ENCODE data around the gene EP400.

Gene EP400

DNA sequence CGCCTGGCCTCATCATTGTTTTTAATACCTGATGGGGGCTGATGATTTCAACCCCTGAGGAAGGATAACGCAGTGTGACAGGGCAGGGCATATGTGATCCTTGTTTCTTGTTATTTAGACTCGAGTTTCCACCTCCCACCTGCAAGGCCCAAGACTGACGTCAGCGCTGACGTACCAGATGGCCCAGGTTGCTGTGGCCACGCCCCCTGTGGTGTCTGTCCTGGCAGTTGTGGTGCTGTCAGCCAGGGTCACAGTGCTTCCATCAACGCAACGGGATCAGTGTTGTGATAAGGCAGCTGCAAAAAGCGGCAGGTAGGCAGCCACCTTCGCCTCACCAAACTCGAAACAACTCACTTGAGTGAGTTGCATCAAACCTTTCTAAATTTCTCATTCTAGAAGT, 176.0 kb downstream of the EP400 start:
- DNase-seq (ENCODE audit: low spot score), result no peak
- H3K27ac ChIP-seq, result no peak overlapping the region
- H3K4me3 ChIP-seq, result no peak overlapping the region
- TF ChIP-seq, protein P1, sequence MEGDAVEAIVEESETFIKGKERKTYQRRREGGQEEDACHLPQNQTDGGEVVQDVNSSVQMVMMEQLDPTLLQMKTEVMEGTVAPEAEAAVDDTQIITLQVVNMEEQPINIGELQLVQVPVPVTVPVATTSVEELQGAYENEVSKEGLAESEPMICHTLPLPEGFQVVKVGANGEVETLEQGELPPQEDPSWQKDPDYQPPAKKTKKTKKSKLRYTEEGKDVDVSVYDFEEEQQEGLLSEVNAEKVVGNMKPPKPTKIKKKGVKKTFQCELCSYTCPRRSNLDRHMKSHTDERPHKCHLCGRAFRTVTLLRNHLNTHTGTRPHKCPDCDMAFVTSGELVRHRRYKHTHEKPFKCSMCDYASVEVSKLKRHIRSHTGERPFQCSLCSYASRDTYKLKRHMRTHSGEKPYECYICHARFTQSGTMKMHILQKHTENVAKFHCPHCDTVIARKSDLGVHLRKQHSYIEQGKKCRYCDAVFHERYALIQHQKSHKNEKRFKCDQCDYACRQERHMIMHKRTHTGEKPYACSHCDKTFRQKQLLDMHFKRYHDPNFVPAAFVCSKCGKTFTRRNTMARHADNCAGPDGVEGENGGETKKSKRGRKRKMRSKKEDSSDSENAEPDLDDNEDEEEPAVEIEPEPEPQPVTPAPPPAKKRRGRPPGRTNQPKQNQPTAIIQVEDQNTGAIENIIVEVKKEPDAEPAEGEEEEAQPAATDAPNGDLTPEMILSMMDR (IDR thresholded peaks at IDR 0.05), result no peak

DNA sequence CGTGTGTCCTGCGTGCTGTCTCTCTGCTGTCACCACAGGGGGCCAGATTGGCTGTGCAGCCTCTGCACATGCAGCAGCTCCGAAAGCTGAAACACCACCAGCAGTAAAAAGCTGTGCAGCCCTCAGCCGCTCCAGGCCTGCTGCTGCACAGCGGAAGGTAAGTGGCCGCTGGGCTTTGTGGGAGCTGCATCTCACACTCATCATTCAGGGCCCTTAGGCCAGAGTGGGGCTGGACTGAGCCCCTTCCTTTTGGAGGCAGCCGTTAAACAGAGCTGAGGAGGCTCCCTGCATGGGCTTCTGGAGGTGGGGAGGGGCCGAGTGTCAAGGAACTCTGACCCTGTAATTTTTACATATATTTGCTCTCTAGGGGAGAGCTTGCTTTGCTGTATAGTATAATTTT, 177.3 kb downstream of the EP400 start:
- no peak overlapping the region for H3K4me3 ChIP-seq
- TF ChIP-seq, protein P1 (IDR thresholded peaks at IDR 0.05), result no peak
- no peak overlapping the region for H3K27ac ChIP-seq
- no peak for DNase-seq (ENCODE audit: low spot score)

DNA sequence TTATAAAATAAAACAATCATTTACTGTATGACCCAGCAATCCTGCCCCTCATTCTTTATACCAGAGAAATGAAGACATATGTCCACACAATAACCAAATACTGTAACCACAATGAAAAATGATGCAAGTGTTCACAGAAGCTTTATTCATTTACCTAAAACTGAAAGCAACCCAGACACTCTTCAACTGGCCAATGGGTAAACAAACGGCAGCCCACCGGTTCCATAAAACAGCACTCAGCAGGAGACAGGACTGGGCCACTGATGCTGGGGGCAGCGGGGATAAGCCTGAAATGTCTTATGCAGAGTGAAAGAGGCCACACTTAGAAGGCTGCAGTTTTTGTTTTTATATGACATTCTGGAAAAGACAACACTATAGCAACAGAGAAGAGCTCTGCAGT, 179.3 kb downstream of the EP400 start:
- TF ChIP-seq, protein P1 (IDR thresholded peaks at IDR 0.05), result no peak
- Histone ChIP-seq H3K27ac (no peak overlapping the region), H3K4me3 (no peak overlapping the region)
- no peak for DNase-seq (ENCODE audit: low spot score)

DNA sequence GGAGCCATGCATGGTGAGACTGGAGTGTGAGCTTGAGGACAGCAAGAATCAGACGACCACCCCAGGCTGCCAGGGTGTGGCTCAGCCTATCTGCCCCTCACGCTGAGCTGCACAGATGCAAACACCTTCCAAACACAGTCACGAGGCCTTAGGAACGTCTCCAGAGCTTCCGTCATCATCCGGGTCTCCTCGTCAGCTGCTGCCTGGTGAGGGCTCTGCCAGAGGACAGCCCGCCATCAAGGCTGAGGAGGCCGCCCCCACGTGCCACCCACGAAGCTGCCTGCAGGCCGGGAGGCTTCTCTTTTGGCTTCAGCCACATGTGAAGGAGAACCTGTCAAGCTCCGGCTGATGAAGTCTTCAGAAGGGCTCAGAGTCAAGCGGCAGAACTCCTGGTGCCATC, 180.9 kb downstream of the EP400 start:
- no peak overlapping the region for H3K27ac ChIP-seq
- H3K4me3 ChIP-seq, result no peak overlapping the region
- TF ChIP-seq, protein P1 (IDR thresholded peaks at IDR 0.05), result no peak
- DNase-seq (ENCODE audit: low spot score), result no peak
